A204.1 (cell line): ENCODE measurements around the gene FBXL13.
"Not testable (repeated sequence)": the region's sequence is repeated elsewhere in the genome, so short reads cannot be mapped to it uniquely, and the experiment has no call there.

Experiments used
- FAIRE-seq: peaks from 2 replicates; lab custom pipeline; 2012; peaks lifted over from hg19 to GRCh38; lab: Jason Lieb, UNC

The FBXL13 gene

GRCh38 chr7:103074519-103075336 lies at the start of gene FBXL13, which contains the start of gene ARMC10:
TSS of gene FBXL13 (minus strand) at chr7:103074796.
TSS of gene ARMC10 (plus strand) at chr7:103075140. CDS start at chr7:103075273, 133 bp downstream.
- FAIRE-seq: peak; percentile 68

- FAIRE-seq: no peak
Measured at GRCh38 chr7:103123529-103123928, 48.9 kb upstream of the FBXL13 start.

GRCh38 chr7:103121641-103122040 lies 47.0 kb upstream of the FBXL13 start:
- no peak for FAIRE-seq

- FAIRE-seq: no peak
Measured at GRCh38 chr7:103120362-103120761, 45.8 kb upstream of the FBXL13 start.

GRCh38 chr7:103119791-103120291 lies 45.2 kb upstream of the FBXL13 start:
- FAIRE-seq: no peak

GRCh38 chr7:103117465-103117864 lies 42.9 kb upstream of the FBXL13 start:
- no peak for FAIRE-seq

- FAIRE-seq: no peak
Measured at GRCh38 chr7:103116991-103117390, 42.4 kb upstream of the FBXL13 start.

GRCh38 chr7:103116511-103116910 lies 41.9 kb upstream of the FBXL13 start:
- no peak for FAIRE-seq

GRCh38 chr7:103115771-103116170 lies 41.2 kb upstream of the FBXL13 start:
- FAIRE-seq: no peak

GRCh38 chr7:103114576-103115008 lies 40.0 kb upstream of the FBXL13 start:
- no peak for FAIRE-seq

DNA sequence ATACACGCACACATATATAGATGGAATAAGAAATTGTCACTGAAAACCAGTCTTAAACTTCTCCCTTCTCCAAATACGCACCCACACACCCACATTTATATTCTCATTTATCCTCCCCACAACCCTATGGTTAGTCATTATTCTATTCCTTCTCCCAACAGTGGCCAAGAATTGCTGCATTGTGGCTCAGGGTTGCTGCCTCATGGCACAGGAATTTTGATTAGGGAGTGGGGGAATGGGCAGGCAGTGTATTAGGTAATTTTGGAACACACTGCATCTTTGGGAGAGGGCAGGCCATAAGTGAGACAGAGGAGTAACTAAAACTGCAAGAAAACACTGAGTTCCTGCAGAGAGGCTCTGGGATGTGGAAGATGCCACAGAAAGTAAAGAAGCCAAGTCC lies 38.6 kb upstream of the FBXL13 start:
- FAIRE-seq: no peak

DNA sequence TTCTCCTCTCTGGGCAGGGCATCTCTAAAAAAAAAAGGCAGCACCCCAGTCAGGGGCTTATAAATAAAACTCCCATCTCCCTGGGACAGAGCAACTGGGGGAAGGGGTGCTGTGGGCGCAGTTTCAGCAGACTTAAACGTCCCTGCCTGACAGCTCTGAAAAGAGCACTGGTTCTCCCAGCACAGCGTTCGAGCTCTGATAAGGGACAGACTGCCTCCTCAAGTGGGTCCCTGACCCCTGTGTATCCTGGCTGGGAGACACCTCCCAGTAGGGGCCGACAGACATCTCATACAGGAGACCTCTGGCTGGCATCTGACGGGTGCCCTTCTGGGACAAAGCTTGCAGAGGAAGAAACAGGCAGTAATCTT lies 32.1 kb upstream of the FBXL13 start:
- not testable (repeated sequence) for FAIRE-seq

- FAIRE-seq: no peak
Measured at GRCh38 chr7:103106005-103106702, 31.6 kb upstream of the FBXL13 start.

- no peak for FAIRE-seq
Measured at GRCh38 chr7:103101543-103101942, 26.9 kb upstream of the FBXL13 start.

DNA sequence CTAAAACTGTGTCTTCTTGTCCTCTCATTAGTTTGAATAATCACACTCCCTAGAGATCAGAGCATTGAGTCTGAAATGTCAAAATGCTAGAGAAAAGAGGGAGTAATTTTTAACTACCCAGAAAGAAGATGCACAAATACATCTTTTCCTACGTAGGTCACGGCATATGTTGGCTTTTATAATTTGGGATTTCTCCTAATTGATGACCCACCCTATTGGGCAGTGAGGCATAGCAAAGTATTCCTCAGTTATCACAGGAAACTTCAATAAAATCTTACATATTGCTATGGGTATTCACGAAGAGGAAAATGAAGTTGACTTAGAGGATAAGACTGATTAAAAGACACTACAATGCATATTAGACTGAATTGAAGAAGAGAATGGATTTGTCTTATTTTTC lies 25.8 kb upstream of the FBXL13 start:
- FAIRE-seq: no peak

GRCh38 chr7:103097041-103097440 lies 22.4 kb upstream of the FBXL13 start:
- FAIRE-seq: no peak

- FAIRE-seq: not testable (repeated sequence)
Measured at GRCh38 chr7:103095558-103095957, 21.0 kb upstream of the FBXL13 start.

GRCh38 chr7:103094102-103094501 lies 19.5 kb upstream of the FBXL13 start:
- FAIRE-seq: peak; percentile 83

DNA sequence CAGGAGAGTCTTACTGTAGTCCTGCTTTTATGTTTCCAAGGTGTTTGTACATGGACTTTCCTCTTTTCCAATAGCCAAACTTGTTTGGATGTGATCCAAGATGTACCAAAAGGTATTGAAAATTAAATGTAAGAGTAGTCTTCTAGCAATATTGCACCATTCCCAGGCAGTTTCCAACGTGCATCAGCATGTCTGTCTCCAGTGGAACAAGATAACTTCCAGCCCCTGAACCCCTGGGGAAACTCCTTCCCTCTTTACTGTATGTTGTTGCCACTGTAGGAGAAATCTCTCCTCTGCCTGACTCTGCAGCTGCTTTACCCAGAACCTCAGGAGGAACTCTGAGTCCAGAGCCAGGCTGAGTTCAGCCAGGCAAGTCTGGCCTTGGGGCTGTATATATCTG lies 18.8 kb upstream of the FBXL13 start:
- FAIRE-seq: no peak

DNA sequence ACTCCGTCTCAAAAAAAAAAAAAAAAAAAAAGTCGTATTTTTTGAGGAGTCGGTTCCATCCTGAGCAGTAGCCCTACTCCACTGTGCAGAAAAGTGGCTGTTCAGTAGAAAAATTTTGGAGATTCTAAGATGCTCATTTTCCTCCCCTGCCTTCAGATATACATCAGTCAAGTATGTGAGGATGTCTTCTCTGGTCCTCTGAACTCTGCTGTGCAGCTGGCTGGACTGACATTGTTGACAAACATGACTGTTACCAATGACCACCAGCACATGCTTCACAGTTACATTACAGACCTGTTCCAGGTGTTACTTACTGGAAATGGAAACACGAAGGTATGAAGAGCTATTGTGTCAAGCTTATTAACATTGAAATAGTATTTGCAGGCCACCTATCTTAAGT lies 17.7 kb upstream of the FBXL13 start:
- FAIRE-seq: not testable (repeated sequence)

GRCh38 chr7:103083210-103083609 lies 8.6 kb upstream of the FBXL13 start:
- no peak for FAIRE-seq

DNA sequence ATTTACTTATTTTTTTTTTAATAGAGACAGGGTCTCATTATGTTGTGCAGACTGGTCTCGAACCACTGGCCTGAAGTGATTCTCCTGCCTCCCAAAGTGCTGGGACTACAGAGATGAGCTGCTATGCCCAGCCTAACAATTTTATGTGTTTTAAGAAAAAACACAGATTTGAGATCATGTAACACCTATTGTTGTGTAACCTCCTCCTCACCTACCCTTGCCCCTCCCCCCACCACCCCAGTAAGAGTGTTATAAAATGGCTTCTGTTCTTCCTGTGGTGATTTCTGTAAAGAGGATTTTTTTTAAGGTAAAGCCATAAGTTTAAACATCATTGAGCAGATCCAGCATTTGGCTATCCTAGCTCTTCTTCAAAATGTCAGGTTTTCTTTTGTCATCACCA lies 7.9 kb upstream of the FBXL13 start:
- FAIRE-seq: no peak

DNA sequence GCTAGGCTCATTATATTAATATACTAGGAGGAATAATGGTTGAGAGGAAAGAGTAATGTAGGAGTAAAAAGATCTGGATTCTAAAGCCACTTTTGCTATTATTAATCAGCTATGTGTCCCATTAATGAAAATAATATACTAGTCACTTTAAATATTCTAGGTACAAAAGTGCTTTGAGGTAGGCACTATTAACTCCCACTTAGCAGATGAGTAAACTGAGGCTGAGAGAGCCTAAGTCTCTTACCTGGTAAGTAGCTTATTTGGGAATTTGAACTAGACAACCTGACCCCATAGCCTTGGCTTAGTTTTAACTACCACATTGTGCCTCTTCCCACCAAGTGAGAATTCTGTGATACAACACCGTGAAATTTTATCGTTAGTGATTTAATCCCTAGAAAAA lies 6.3 kb upstream of the FBXL13 start:
- FAIRE-seq: no peak
